HG03432 (cell line): Measurements from ENCODE around the gene SHF.
A peak's percentile ranks its signal among the peaks of the same experiment; 100 is the strongest.

Source experiments
- ATAC-seq: cut with Tn5 transposase; IDR thresholded peaks from one replicate; pipeline ENCODE4 v1.9.1; 2021; ENCODE audit warnings: mild to moderate bottlenecking, moderate library complexity; ENCODE audit not compliant: unreplicated experiment

The SHF gene

GRCh38 chr15:45130291-45131000 lies 57.3 kb downstream of the SHF start:
- ATAC-seq, result no peak

- no peak for ATAC-seq
Observed at GRCh38 chr15:45129651-45130129, 58.1 kb downstream of the SHF start, which contains the start of the genes DUOX1 and DUOXA1. Gene DUOX1 (plus strand): TSS chr15:45129994. CDS start chr15:45131967, 1,973 bp downstream. Gene DUOXA1 (minus strand): TSS chr15:45129879. CDS start chr15:45123014, 6,865 bp downstream.

GRCh38 chr15:45128971-45129639 lies 58.7 kb downstream of the SHF start:
- no peak for ATAC-seq

GRCh38 chr15:45126535-45127158 lies 61.1 kb downstream of the SHF start:
- ATAC-seq, result no peak

GRCh38 chr15:45123397-45123796 lies 64.4 kb downstream of the SHF start:
- ATAC-seq, result no peak

GRCh38 chr15:45122719-45123118 lies 65.0 kb downstream of the SHF start:
- no peak for ATAC-seq

GRCh38 chr15:45121706-45122417 lies 65.9 kb downstream of the SHF start:
- no peak for ATAC-seq

GRCh38 chr15:45121020-45121419 lies 66.7 kb downstream of the SHF start:
- no peak for ATAC-seq

GRCh38 chr15:45120081-45120972 lies 67.4 kb downstream of the SHF start:
- no peak for ATAC-seq

- no peak for ATAC-seq
Observed at GRCh38 chr15:45118996-45119395, 68.8 kb downstream of the SHF start.

GRCh38 chr15:45118131-45118588 lies 69.6 kb downstream of the SHF start:
- peak; percentile 93 for ATAC-seq

- ATAC-seq, result peak; percentile 29
Observed at GRCh38 chr15:45117308-45118130, 70.2 kb downstream of the SHF start.
